ENCODE data around the gene CLASRP. TPM values are rescaled to one million over a fixed set of nuclear protein-coding genes. Genes with fewer than 3 reads are reported as not detected.

The CLASRP gene
- total RNA-seq, 1 donor from 2014 or later: 133 TPM

DNA sequence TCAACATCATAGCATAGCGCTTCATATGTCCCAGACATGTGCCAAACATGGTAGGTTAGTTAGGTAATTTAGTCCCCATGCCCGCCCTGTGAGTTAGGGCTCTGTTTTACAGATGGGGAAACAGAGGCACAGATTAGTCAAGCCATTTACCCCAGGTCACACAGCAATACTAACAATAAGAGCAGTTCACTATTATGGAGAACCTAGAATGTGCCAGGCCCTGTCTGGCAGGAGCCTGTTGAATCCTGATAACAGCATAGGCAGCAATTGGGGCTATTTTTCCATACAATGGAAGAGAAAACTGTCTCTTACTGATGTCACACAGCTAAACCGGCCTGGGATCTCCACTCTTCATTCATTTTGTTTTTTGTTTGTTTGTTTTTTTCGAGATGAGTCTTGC is 47.6 kb downstream of the CLASRP start:
- H3K9me3 Mint-ChIP-seq: no peaks in the 10 kb centered on the region
- TF ChIP-seq, protein P1, sequence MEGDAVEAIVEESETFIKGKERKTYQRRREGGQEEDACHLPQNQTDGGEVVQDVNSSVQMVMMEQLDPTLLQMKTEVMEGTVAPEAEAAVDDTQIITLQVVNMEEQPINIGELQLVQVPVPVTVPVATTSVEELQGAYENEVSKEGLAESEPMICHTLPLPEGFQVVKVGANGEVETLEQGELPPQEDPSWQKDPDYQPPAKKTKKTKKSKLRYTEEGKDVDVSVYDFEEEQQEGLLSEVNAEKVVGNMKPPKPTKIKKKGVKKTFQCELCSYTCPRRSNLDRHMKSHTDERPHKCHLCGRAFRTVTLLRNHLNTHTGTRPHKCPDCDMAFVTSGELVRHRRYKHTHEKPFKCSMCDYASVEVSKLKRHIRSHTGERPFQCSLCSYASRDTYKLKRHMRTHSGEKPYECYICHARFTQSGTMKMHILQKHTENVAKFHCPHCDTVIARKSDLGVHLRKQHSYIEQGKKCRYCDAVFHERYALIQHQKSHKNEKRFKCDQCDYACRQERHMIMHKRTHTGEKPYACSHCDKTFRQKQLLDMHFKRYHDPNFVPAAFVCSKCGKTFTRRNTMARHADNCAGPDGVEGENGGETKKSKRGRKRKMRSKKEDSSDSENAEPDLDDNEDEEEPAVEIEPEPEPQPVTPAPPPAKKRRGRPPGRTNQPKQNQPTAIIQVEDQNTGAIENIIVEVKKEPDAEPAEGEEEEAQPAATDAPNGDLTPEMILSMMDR (IDR thresholded peaks at IDR 0.05; ENCODE audit: unreplicated experiment): no peak
- no peak overlapping the region for H3K4me3 Mint-ChIP-seq
- no peak for DNase-seq (ENCODE audit: low spot score in 2 of 2, unreplicated experiment in 2 of 2)
- H3K27ac Mint-ChIP-seq: no peak overlapping the region
- H3K36me3 Mint-ChIP-seq: peaks cover 18% of the 10 kb centered on the region
- H3K4me1 Mint-ChIP-seq: peaks cover 8% of the 10 kb centered on the region
- no peaks in the 10 kb centered on the region for H3K27me3 Mint-ChIP-seq (ENCODE audit: low read depth)

DNA sequence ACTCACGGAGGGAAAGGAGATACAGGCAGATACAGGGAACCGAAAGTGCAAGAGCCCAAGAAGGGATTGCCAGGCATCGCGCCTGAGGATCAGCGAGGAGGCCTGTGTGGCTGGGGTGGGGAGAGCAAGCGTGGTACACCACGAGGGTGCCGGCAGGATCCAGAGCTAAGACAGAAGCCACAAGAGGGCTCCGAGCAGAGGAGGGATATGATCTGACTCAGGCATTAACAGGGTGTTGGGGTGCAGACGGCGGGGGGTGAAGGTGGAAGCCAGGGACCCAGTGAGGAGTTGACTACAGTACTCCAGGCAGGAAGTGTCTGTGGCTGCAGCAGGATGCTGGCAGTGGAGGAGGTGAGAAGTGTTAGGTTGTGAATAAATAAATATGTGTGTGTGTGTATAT is 48.7 kb downstream of the CLASRP start:
- no peaks in the 10 kb centered on the region for H3K9me3 Mint-ChIP-seq
- H3K27me3 Mint-ChIP-seq (ENCODE audit: low read depth): no peaks in the 10 kb centered on the region
- no peak overlapping the region for H3K27ac Mint-ChIP-seq
- H3K4me3 Mint-ChIP-seq: no peak overlapping the region
- peaks cover 10% of the 10 kb centered on the region for H3K36me3 Mint-ChIP-seq
- TF ChIP-seq, protein P1 (IDR thresholded peaks at IDR 0.05; ENCODE audit: unreplicated experiment): no peak
- no peak for DNase-seq (ENCODE audit: low spot score in 2 of 2, unreplicated experiment in 2 of 2)
- peaks cover 10% of the 10 kb centered on the region for H3K4me1 Mint-ChIP-seq

DNA sequence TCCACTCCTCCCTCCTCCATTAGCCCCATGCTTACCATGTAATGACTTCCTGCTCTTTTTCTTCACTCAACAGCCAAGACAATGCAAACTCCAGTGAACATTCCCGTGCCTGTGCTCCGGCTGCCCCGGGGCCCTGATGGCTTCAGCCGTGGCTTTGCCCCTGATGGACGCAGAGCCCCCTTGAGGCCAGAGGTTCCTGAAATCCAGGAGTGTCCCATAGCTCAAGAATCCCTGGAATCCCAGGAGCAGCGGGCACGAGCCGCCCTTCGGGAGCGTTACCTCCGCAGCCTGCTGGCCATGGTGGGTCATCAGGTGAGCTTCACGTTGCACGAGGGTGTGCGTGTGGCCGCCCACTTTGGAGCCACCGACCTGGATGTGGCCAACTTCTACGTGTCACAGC is 51.2 kb downstream of the CLASRP start:
- DNase-seq (ENCODE audit: low spot score in 2 of 2, unreplicated experiment in 2 of 2): no peak
- peaks cover 26% of the 10 kb centered on the region for H3K4me1 Mint-ChIP-seq
- TF ChIP-seq, protein P1 (IDR thresholded peaks at IDR 0.05; ENCODE audit: unreplicated experiment): no peak
- H3K27ac Mint-ChIP-seq: no peak overlapping the region
- H3K27me3 Mint-ChIP-seq (ENCODE audit: low read depth): no peaks in the 10 kb centered on the region
- no peak overlapping the region for H3K4me3 Mint-ChIP-seq
- H3K36me3 Mint-ChIP-seq: peaks cover 10% of the 10 kb centered on the region
- no peaks in the 10 kb centered on the region for H3K9me3 Mint-ChIP-seq

DNA sequence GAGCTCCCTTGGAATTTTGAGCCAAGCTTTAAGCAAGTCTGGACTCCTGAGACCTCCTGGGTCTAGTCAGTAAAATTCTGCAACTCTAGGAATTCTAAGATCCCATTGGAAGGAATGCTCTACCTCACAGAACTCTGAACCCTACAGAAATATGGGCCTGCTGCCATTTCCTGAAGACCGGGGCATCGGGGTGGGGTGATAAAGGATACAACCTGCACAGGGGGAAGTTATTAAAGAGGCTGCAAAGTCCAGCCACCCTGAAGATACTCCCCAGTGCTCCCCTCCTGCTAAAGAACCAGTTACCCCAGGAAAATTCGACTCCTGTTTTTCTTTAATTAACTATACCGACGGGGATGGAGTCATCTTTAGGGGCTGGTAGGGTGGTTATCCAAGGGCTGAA is 51.8 kb downstream of the CLASRP start:
- no peaks in the 10 kb centered on the region for H3K9me3 Mint-ChIP-seq
- peak overlapping the region; percentile 81 for H3K4me3 Mint-ChIP-seq
- peak overlapping the region; percentile 99 for H3K27ac Mint-ChIP-seq
- H3K36me3 Mint-ChIP-seq: peaks cover 10% of the 10 kb centered on the region
- DNase-seq (ENCODE audit: low spot score in 2 of 2, unreplicated experiment in 2 of 2): no peak
- H3K27me3 Mint-ChIP-seq (ENCODE audit: low read depth): no peaks in the 10 kb centered on the region
- TF ChIP-seq, protein P1 (IDR thresholded peaks at IDR 0.05; ENCODE audit: unreplicated experiment): no peak
- peaks cover 26% of the 10 kb centered on the region for H3K4me1 Mint-ChIP-seq

DNA sequence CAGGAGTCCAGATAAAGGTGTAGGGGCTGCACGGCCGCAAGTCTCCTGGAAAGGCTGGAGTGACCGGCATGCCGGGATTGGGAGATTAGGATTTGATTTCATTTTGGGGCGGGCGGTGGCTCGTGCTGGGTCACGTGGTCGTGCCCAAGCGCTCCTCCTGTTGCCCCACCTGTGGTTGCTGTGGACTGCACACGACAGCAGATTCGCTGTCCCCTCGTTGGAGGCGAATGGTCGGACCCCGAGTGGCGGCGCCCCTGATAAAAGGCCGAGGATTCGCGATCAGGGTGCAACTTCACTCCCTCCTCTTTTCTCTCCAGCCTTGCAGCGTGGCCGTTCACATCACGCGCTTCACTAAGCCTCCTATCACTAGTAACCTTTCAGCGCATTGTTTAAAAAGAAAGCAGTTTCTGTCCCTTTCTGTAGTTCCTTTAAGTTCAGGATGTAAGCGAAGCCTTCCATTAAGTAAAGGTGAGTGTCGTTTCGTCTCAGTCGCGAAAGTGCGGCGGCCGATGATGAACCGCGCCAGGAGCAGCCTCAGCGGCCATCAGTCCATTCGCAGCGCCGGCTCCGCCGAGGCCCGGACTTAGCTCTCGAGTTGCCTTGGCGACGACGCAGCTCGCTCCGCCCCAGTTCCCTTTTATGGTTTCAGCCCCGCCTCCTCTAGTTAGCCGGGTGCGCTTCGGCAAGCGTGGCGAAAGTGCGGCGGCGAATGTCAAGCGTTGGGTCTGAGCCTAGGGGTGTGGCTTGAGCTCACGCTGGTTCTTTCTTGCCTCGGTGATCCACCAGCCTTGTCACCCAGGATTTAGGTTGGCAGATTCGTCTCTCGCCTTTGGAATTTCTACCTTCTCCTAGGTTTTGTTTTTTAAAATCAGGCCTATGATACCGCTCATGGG is 52.4 kb downstream of the CLASRP start:
- peaks cover 10% of the 10 kb centered on the region for H3K36me3 Mint-ChIP-seq
- peaks cover 30% of the 10 kb centered on the region for H3K4me1 Mint-ChIP-seq
- peak overlapping the region; percentile 99 for H3K27ac Mint-ChIP-seq
- peak; percentile 95 to 99 for DNase-seq (ENCODE audit: low spot score in 2 of 2, unreplicated experiment in 2 of 2)
- peak overlapping the region; percentile 81 for H3K4me3 Mint-ChIP-seq
- TF ChIP-seq, protein P1 (IDR thresholded peaks at IDR 0.05; ENCODE audit: unreplicated experiment): no peak
- H3K27me3 Mint-ChIP-seq (ENCODE audit: low read depth): no peaks in the 10 kb centered on the region
- no peaks in the 10 kb centered on the region for H3K9me3 Mint-ChIP-seq

Data from mesothelial cell of epicardium (in vitro differentiated cells).